Colonic mucosa (tissue), 4 donors: ENCODE results near the gene GPS2. TPM values are rescaled to one million over a fixed set of nuclear protein-coding genes. Genes with fewer than 3 reads are reported as not detected.

Source experiments
- DNase-seq: peaks from one replicate; pipeline ENCODE4 v3.0.0-alpha.2; 2020
- H3K27ac ChIP-seq: fragments of 200-600 bp; one replicate; pipeline ENCODE4 v1.8.0; 2021
- H3K27me3 ChIP-seq: fragments of 200-600 bp; one replicate; pipeline ENCODE4 v1.8.0; 2021
- H3K36me3 ChIP-seq: fragments of 200-600 bp; one replicate; pipeline ENCODE4 v1.8.0; 2021
- H3K4me1 ChIP-seq: fragments of 200-600 bp; one replicate; pipeline ENCODE4 v1.8.0; 2021; ENCODE audit warnings: mild to moderate bottlenecking
- H3K4me3 ChIP-seq: fragments of 200-600 bp; one replicate; pipeline ENCODE4 v1.8.0; 2021
- H3K9ac ChIP-seq, 2 donors: one replicate each; pipeline ENCODE4 v1.7.0; 2013; ENCODE audit warnings: control low read depth in 2 of 2, low read depth in 2 of 2, low read length in 2 of 2
- H3K9me3 ChIP-seq: fragments of 200-600 bp; one replicate; pipeline ENCODE4 v1.8.0; 2021
- intact Hi-C: fragments of 100-400 bp; cut with DNase I; formaldehyde crosslinking; loops from one replicate; pipeline ENCODE4 v1.14.1; 2022
- total RNA-seq, 2 donors: library from RNA; stranded (reverse); fragmentation: NEBNext Ultra II Directional in 1 of 2; extraction: Animal tissue kit (Norgen Biotek cat#: 25700) in 1 of 2; gene quantifications; one replicate each; pipeline ENCODE4 v1.2.1, GENCODE V29; 2021
- TF ChIP-seq, protein P1 (sequence below): fragments of 200-600 bp; IDR thresholded peaks from one replicate; pipeline ENCODE4 v1.8.0; 2022; ENCODE audit warnings: antibody characterized with exemption, mild to moderate bottlenecking
- donor health status: healthy.
- donor health status: DM: no; HTN: no; CAD: no.
- donor health status: DM: no; HTN: no; CAD: no.

GPS2 gene
- total RNA-seq, 2 donors from 2014 or later, result 53.8 to 85.7 TPM

GRCh38 chr17:7281953-7282751 is 33.0 kb downstream of the GPS2 start:
- peak overlapping the region; percentile 39 for H3K4me3 ChIP-seq
- intact Hi-C loops, result no loop called here
- H3K9ac ChIP-seq, result peak overlapping the region; percentile 73 to 89
- H3K27me3 ChIP-seq, result peaks cover 8% of the 10 kb centered on the region
- H3K36me3 ChIP-seq, result no peaks in the 10 kb centered on the region
- peak overlapping the region; percentile 3 for H3K27ac ChIP-seq
- TF ChIP-seq, protein P1, sequence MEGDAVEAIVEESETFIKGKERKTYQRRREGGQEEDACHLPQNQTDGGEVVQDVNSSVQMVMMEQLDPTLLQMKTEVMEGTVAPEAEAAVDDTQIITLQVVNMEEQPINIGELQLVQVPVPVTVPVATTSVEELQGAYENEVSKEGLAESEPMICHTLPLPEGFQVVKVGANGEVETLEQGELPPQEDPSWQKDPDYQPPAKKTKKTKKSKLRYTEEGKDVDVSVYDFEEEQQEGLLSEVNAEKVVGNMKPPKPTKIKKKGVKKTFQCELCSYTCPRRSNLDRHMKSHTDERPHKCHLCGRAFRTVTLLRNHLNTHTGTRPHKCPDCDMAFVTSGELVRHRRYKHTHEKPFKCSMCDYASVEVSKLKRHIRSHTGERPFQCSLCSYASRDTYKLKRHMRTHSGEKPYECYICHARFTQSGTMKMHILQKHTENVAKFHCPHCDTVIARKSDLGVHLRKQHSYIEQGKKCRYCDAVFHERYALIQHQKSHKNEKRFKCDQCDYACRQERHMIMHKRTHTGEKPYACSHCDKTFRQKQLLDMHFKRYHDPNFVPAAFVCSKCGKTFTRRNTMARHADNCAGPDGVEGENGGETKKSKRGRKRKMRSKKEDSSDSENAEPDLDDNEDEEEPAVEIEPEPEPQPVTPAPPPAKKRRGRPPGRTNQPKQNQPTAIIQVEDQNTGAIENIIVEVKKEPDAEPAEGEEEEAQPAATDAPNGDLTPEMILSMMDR, result no peak
- peaks cover 14% of the 10 kb centered on the region for H3K4me1 ChIP-seq
- no peaks in the 10 kb centered on the region for H3K9me3 ChIP-seq
- peak; percentile 42 for DNase-seq

DNA sequence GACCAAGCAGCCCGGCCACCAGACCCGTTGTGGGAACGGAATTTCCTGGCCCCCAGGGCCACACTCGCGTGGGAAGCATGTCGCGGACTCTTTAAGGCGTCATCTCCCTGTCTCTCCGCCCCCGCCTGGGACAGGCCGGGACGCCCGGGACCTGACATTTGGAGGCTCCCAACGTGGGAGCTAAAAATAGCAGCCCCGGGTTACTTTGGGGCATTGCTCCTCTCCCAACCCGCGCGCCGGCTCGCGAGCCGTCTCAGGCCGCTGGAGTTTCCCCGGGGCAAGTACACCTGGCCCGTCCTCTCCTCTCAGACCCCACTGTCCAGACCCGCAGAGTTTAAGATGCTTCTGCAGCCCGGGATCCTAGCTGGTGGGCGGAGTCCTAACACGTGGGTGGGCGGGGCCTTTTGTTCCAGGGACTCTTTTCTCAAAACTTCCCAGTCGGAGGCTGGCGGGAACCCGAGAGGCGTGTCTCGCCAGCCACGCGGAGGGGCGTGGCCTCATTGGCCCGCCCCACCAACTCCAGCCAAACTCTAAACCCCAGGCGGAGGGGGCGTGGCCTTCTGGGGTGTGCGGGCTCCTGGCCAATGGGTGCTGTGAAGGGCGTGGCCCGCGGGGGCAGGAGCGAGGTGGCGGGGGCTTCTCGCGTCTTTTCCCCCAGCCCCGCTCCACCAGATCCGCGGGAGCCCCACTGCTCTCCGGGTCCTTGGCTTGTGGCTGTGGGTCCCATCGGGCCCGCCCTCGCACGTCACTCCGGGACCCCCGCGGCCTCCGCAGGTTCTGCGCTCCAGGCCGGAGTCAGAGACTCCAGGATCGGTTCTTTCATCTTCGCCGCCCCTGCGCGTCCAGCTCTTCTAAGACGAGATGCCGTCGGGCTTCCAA is 33.8 kb downstream of the GPS2 start, which contains the start of gene SLC2A4:
TSS of gene SLC2A4 (plus strand) at position 645 of the 879 bp plus-strand sequence. CDS start at position 862, 217 bp downstream.
- peaks cover 14% of the 10 kb centered on the region for H3K4me1 ChIP-seq
- no peaks in the 10 kb centered on the region for H3K36me3 ChIP-seq
- no peaks in the 10 kb centered on the region for H3K9me3 ChIP-seq
- TF ChIP-seq, protein P1, result no peak
- peak; percentile 98 for DNase-seq
- intact Hi-C loops, result no loop called here
- peak within 1 kb of the TSS; percentile 73 to 89 for H3K9ac ChIP-seq
- peak within 1 kb of the TSS; percentile 39 for H3K4me3 ChIP-seq
- H3K27ac ChIP-seq, result peak within 1 kb of the TSS; percentile 76
- H3K27me3 ChIP-seq, result peaks cover 8% of the 10 kb centered on the region

- Histone ChIP-seq H3K9ac (peak overlapping the region; percentile 57 to 89), H3K27me3 (peaks cover 8% of the 10 kb centered on the region), H3K36me3 (no peaks in the 10 kb centered on the region), H3K9me3 (no peaks in the 10 kb centered on the region), H3K4me1 (peaks cover 14% of the 10 kb centered on the region), H3K4me3 (peak overlapping the region; percentile 39), H3K27ac (peak overlapping the region; percentile 76)
- intact Hi-C loops, result no loop called here
- TF ChIP-seq, protein P1, result peak; percentile 81
- DNase-seq, result peak; percentile 91
Observed at GRCh38 chr17:7280519-7281073, 34.6 kb downstream of the GPS2 start.

DNA sequence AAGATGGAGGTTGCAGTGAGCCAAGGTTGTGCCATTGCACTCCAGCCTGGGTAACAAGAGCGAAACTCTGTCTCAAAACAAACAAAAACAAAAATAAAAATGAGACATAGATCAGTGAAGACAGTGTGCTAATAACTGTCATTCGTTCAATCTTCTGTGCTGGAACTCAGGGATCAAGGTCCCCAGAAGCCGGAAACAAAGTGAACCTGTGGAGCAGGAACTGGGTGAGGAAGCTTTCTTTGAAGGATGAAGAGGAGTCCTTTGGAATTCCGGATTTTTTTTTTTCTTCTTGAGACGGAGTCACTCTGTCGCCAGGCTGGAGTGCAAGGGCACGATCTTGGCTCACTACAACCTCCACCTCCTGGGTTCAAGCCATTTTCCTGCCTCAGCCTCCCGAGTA is 35.7 kb downstream of the GPS2 start:
- intact Hi-C loops, result no loop called here

More for the DNA sequence above, 35.7 kb downstream of the GPS2 start:
- Histone ChIP-seq H3K4me1 (peaks cover 14% of the 10 kb centered on the region), H3K27ac (peak overlapping the region; percentile 76), H3K27me3 (peaks cover 8% of the 10 kb centered on the region), H3K4me3 (no peak overlapping the region), H3K9ac (peak overlapping the region in 1 of 2 donors; percentile 89), H3K36me3 (no peaks in the 10 kb centered on the region), H3K9me3 (no peaks in the 10 kb centered on the region)
- DNase-seq, result peak; percentile 71
- TF ChIP-seq, protein P1, result no peak
